ENCODE results near the gene PRR7.

Gene PRR7

GRCh38 chr5:177437623-177438022 is 9.0 kb upstream of the PRR7 start:
- no peak for DNase-seq (ENCODE audit: low spot score)

GRCh38 chr5:177438468-177438867 is 8.1 kb upstream of the PRR7 start:
- DNase-seq (ENCODE audit: low spot score) = no peak

- DNase-seq (ENCODE audit: low spot score) = no peak
Measured at GRCh38 chr5:177439518-177440053, 7.0 kb upstream of the PRR7 start.

- no peak for DNase-seq (ENCODE audit: low spot score)
Measured at GRCh38 chr5:177440211-177440989, 6.2 kb upstream of the PRR7 start.

GRCh38 chr5:177440990-177441780 is 5.4 kb upstream of the PRR7 start:
- DNase-seq (ENCODE audit: low spot score) = no peak

- no peak for DNase-seq (ENCODE audit: low spot score)
Measured at GRCh38 chr5:177442066-177442826, 4.4 kb upstream of the PRR7 start.

- DNase-seq (ENCODE audit: low spot score) = no peak
Measured at GRCh38 chr5:177443144-177443983, 3.2 kb upstream of the PRR7 start.

- DNase-seq (ENCODE audit: low spot score) = no peak
Measured at GRCh38 chr5:177444106-177445051, 2.2 kb upstream of the PRR7 start.

- DNase-seq (ENCODE audit: low spot score) = no peak
Measured at GRCh38 chr5:177445052-177445916, 1.3 kb upstream of the PRR7 start.

GRCh38 chr5:177445917-177446199 is 756 bp upstream of the PRR7 start:
- DNase-seq (ENCODE audit: low spot score) = no peak

- peak; percentile 54 for DNase-seq (ENCODE audit: low spot score)
Measured at GRCh38 chr5:177447066-177447610, 524 bp downstream of the PRR7 start.

GRCh38 chr5:177447611-177448243 is 1.1 kb downstream of the PRR7 start:
- DNase-seq (ENCODE audit: low spot score) = peak; percentile 93

GRCh38 chr5:177448244-177448950 is 1.8 kb downstream of the PRR7 start:
- no peak for DNase-seq (ENCODE audit: low spot score)

- no peak for DNase-seq (ENCODE audit: low spot score)
Measured at GRCh38 chr5:177449140-177450061, 2.8 kb downstream of the PRR7 start.

- DNase-seq (ENCODE audit: low spot score) = no peak
Measured at GRCh38 chr5:177450667-177451424, 4.2 kb downstream of the PRR7 start.
